Activated T-helper 9 cell treated with anti-CD3 and anti-CD28 coated beads, Interleukin-2, amount 50 U/mL, for 16 hours (primary cell): ENCODE measurements around the gene RNFT2.
"Not testable (repeated sequence)": the region's sequence is repeated elsewhere in the genome, so short reads cannot be mapped to it uniquely, and the experiment has no call there.

Experiments used
- DNase-seq: peaks from one replicate; pipeline ENCODE4 v3.0.0-alpha.2; 2020; ENCODE audit warnings: low read depth

The RNFT2 gene

DNA sequence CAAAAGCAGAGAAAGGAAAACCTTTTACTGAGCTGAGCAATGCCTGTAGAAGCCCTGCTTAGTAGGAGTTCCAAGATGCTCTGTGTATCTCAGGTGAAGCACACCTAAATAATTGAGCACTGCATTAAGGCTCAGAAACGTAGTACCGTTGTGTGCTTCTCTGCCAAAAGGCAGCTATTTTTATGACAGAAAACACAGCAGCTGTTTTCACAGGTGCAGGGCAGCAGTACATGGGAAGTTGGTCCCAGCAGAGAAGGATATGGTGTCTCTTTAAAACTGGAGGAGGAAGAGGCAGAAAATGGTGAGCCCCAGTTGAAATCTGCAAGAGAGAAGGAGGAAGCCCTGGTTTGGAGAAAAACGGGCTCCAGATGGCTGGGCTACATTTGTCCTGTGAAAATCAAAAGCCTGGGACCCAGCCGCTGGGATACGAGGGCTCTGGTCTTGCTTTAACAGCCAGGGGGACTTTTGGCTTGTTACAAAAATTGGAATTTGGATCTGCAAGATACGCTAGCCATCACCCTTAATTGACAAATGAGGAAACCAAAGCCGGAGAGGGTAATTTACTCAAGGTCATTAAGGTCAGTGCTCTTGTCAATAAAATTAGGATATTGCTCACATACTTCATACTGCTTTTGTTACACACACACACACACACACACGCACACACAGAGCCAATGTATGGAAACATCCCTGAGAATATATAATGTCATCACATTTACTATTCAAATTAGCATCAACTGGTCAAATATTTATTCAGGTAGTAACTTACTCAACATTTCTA lies 27.6 kb upstream of the RNFT2 start:
- DNase-seq: no peak

DNA sequence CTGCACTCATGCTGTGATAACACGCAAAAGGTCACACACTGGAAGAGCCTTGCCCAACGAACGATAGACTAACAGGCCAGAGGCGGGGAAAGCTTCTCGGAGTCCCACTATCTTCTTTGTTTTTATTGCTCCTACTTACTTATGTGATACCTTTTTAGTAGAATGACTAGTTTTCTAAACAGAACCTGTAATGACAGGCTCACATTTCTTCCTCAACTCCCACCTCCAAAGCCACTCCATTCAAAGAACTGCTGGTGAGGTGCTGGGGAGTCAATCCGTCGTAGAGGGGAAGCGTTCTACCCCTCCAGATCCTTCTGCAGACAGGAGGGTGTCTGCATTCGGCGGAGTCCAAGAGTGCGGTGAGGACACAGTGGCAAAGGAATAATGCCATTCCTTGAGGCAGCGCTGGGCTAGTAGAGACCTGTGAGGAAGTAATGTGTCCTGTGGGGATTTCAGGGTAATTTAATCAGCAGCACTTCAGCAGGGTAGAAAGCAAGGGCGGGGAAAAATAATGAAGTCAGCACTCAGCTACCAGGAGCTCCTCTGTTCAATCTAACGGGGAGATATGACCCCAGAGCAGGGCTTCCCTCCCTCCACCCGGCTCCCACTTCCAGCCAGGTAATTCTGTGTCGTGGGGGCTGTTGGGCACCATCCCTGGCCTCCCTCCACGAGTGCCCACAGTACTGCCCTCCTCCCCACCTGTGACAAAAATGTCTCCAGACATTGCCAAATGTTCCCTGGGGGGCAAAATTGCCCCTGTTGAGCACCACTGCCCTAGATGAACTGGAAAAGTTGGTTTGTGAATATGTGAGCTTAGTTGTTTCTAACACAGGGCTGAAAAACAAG lies 25.4 kb upstream of the RNFT2 start:
- DNase-seq: no peak

DNA sequence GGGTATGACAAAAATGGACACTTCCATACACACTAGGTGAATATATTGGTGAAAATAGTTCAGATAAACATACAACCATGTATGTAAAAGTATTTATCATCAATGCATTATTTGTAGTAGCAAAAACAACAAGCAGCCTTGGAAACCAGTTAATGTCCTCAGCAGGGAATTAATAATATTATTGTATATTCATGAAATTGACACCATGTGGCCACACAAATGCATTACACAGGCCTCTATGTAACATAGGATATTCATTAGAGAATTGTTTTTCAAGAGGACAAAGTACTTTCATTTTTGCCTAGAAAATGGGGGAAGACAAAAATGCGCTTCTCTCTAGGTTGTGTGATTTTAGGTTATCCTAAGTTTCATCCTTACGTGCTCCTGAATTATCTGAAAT lies 24.6 kb upstream of the RNFT2 start:
- no peak for DNase-seq

DNA sequence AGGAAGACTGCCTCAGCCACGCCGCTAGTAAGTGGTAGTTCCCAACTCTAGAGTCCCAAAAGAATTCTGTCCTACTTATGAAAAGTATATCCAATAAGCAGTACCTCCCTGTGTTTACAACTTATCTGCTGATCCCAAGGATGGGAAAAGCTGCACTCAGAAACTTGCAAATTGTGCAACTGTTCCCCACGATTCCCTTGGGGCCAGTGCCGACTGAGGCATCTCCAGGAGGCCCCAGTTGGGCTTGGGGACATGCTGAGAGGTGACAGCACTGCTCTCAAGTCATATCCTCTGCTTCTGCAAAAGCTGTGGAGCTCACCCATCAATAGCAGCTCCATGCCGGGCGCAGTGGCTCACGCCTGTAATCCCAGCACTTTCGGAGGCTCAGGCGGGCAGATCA lies 23.9 kb upstream of the RNFT2 start:
- DNase-seq: no peak

DNA sequence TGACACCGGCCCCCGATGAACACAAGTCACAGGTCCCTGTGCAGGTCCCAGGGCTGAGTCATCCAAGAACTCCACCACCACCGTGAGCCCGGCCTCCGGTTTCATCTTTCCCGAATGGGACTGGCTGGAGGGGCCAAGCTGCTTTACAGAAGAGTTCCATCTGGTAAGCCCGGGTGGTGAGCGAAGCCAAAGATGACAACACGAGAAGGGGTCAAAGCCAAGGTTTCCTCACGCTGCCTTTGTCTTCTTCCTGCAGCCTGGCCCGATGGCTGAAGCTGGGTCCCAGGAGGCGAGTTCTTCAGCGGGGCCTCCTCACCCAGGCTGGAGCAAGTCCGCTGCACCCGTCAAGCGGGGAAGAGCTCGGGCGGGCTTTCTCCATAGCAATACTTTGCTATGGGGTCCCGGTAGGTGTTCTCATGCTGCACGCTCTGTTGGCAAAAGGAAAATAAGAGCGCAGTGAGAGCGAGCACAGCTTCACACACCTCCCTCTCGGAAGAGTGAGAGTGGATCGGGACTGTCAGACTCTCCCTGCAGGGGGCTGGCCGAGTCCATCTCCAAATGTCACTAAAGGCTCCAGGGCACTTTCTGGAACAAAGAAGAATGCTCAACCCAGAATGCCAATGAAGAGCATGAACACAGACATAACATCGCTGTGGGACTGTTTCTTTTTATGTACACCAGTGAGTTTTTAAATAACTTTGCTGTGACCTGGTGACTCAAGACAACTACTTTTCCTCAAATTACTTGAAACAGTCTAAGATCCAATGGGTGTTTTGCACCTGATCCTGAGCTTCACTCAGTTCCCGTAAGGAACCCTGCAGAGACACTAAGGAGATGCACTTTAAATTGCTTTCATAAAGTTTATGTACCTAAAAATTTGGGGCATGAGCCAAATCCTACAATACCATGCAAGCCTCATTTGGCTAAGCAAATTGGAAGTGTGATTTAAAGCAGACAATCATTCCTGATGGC lies 20.4 kb upstream of the RNFT2 start:
- DNase-seq: no peak

DNA sequence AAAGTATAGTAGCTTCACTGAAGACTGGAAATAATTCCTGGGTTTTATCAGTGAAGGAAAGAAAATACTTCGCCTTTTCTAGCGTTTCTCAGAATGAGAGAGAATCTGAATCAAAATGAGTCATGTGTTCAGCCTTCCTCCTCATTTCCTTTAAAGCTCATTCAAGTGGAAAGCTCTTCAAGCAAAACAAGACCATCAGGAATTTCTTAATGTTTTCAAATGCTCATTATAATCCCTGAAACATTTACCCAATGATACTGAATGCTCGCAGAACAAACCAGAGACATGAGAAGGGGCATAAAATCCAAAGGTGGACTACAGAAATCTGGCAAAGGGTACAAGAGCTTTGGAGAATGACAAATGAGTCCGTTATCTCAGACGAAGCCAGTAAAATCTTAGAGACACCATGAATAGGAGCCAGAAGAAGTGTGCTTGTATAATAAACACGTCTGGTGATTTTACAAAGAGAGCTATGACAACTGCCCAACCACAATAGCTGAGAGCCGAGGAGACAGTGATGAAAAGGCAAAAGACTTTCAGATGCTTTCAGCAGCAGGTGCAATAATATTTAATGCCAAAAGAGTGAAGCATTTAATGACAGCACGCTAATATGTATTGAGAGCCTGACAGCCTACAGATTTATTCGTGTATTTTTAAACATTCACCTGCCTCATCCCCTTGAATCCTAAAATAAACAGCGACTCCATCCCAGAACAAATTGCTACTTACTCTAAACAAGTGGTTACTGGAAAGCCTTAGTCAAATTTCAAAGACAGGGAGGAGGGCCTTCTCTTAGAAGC lies 19.3 kb upstream of the RNFT2 start:
- no peak for DNase-seq

DNA sequence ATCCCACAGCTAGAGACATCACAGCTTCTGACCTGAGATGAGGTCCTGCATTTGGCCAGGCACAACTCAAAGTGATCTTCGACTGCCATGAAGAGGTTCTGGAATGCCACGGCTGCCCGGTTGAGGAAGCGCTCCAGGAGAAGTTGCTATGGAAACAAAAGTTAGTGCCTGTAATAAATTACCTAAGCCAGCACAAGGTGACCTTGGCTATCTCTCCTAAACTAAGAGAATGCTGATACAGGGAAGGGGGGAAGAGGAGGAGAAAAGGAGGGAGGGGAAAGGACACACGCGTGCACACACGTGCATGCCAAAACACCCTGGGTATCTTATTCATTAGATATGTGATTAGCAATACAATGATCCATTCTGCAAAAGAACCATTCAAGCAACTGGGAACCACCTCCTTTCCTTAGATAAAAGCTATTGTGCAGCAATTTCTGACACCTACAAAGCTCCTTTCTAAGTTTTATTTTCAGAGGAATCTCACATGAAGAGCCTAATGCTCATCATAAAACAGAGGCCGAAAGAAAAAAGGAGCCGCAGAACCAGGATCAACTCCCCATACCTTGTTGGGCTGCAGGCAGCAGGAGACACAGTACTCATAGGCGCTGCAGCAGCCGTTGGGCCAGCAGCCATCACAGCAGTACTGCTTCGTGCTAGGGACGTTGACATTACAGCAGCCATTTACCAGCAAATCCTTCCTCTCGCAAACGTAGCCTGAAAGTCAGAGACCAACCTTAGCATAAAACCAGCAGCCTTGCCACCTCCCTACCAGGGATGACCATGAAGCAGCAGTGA lies 18.2 kb upstream of the RNFT2 start:
- no peak for DNase-seq

DNA sequence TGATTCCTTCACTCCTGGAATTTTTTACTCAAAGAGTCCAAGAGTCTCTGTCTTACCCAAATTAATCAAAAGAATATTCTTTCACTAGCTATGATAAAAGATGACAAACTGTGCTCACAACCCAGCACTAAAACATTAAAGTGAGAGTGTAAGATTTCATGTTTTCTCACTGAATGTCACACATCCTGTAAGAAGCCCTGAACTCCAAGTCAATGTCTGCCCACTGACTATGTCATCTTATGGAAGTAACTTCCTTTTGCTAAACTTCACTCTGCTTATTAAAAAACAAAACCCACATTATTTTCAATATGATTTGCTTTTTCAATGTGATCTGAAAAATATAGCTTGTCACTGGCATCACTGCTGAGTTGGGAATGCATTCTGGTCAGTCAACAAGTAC lies 15.9 kb upstream of the RNFT2 start:
- DNase-seq: no peak

DNA sequence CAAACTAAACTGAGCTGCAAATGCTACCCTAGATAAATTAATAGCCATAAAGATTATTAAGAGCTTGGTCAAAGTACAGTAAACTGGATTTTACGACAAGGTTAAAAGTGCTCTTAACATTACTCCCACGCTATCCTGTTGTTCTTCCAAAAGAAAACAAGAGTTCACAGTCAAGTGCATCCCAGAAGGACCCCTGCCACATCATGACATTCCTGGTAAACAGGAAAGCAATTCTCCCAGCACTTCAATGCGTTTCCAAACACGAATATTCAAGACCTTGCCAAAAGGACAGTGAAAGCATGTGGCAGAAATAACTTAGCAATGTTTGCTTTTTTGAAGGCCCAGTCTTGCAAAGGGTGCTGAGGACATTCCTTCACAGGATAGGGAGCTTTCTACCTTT lies 11.4 kb upstream of the RNFT2 start:
- DNase-seq: no peak

DNA sequence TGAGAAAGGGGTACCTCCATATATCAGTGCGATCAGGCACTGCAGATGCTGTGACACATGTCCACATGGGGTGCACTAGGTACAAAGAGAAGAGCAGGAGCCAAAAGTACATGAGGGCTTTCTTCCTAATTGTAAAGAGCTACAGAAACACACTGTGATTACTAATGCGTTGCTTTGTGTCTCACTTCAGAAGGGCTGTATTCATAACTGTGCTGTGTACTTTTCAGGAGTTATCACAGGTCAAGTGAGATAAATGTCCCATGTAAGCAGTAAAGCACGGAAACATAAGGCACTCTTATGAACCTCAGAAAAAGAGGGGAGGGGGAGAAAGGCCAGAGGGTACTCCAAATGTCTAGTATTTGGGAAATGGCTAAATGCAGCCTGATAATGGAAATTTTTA lies 10.9 kb upstream of the RNFT2 start:
- DNase-seq: no peak

DNA sequence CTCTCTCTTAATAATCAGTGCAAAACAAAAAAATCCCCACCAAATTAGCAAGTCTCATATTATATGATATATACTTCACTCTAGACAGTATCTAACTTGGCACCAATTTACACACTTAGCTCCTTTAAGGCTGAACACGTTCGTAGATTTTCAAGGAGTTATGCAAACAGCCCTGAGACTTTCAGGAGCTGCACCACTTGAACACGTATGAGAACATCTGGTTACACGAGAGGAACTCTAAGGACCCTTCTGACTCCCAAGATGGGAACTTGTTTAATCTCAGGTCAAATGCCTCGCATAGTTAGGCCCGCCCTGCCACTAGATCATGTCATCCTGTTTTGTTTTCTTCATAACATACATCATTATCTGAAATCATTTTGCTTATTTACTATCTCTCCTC lies 10.2 kb upstream of the RNFT2 start:
- DNase-seq: no peak

DNA sequence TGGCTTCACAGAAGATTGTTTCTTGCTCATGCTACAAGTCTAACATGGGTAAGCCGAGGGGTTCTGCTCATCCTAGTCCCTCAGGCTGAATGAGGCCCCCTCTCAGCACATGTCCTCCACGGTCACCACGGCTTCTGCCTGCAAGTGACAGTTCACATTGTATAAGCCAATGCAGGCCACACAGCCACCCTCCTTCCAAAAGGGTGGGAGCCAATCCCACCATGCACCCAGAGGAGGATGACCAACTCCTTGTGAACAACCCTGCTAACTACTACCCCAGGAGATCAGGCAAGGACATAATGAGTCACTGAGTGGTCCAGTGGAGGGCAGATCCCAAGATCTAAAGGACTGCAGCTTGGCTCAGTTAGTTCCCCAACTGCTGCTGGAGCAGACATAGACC lies 6.3 kb upstream of the RNFT2 start:
- no peak for DNase-seq

DNA sequence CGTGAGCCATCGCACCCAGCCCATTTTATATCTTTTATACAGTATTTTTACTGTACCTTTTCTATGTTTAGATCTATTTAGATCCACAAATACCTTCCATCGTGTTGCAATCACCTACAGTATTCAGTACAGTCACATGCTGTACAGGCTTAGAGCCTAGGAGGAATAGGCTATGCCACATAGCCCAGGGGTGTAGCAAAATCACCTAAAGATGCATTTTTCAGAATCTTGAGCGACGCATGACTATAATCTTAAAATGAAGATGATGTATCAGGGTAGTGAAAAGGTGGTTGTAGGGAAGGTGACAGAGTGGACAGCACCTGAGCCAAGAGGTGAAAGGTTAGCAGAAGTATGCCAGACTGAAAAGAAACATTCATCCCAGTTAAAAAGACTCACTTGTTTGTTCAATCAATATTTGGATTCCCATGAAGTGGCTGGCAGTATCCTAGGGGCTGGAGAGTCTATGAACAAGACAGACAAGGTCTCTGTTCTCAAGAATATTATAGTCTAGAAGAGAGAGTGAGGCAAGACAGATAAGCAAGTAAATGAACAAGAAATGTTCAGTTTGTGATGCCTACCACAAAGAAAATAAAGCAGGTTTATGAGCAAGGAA lies 3.9 kb upstream of the RNFT2 start:
- no peak for DNase-seq

DNA sequence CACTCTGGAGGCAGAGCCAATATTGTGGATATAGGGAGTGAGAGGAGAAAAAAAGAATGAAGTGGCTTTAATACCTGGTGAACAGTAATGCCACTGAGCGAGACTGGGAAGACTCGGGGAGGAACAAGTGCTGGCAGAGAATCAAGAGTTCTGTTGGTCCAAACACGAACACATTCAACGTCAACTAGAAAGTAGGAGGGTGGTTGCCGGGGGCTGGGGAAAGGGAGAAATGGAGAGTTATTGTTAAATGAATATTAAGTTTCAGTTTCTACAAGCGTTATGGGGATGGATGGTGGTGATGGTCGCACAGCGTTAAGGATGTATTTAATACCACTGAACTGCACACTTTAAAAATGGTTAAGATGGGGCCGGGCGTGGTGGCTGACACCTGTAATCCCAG lies 3.0 kb upstream of the RNFT2 start:
- no peak for DNase-seq

DNA sequence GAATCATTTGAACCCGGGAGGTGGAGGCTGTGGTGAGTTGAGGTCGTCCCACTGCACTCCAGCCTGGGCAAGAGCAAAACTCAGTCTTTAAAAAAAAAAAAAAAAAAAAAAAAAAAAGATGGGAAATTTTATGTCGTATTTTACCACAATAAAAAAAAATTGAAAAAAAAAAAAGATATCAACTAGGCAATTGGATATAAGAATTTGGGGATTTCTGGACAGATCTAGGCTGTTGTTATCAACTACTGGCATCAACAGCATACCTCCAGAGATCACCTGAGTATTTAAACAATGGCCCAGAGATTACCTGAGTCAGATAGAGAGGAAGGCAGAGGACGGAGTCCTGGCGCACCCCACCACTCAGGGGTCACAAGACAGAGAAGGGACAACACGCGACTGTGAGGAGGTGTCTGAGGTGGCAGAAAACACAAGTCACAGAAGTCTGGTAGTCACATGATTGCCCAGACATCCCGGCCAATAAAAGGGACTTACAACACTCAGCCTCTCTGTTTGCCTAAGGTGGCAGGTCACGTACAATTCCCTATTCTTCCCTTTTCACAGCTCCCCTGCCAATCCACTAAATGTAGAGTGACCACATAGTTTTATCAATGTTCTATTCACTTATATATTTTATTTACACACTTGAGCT lies 2.0 kb upstream of the RNFT2 start:
- no peak for DNase-seq

DNA sequence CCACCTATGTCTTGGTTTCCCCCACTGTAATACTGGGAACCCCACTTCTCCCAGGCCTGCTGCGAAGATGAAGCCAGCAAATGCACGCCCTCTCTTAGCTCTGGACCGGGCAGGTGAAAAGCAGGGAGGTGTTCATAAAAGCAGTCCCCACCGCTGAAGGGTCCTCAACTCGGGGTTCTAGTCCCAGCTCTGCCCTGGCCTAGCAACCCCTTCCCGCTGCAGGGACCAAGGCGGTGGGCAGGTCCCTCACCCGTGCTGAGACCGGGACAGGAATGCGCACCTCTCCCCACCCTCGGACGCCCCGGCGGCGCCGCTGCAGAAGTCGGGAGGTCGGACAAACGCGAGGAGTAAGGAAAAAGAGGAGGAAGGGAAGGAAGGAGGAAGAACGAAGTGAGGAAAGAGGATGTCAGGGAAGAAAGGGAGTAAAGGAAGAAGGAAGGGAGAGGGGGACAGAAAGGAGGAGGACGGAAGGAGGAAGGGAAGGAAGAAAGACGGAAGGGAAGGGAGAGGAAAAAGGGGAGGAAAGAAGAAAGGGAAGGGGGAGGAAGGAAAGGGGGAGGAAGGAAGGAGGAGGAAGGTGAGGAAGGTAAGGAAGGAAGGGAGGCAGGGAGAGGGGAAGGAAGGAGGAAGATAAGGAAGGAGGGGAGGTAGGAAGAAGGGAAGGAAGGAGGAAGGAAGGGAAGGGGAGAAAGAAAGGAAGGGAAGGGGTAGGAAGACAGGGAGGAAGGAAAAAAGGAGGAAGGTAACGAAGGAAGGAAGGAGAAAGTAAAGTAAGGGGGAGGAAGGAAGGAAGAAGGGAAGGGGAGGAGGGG lies 947 bp upstream of the RNFT2 start:
- no peak for DNase-seq

DNA sequence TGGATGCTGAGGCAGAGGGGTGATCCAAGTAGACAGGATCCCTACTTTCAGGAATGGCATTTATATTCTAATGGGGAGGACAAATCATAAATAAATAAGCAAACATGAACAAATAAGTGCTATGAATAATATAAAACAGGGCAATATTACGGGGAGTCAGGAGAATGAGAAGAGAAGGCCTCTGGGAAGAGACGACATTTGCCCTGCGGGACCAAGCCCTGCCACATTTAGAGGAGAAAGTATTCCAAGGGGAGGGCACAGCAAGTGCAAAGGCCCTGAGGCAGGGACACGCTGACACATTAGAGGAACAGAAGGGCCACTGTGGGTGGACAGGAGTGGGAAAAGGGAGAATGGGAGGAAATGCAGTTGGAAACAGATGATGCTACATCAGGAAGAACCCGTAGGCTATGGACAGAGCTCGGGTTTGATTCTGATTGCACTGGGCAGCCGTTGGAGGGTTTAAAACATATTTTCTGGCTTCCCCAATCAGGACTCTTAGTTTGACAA lies 1.3 kb downstream of the RNFT2 start:
- no peak for DNase-seq

DNA sequence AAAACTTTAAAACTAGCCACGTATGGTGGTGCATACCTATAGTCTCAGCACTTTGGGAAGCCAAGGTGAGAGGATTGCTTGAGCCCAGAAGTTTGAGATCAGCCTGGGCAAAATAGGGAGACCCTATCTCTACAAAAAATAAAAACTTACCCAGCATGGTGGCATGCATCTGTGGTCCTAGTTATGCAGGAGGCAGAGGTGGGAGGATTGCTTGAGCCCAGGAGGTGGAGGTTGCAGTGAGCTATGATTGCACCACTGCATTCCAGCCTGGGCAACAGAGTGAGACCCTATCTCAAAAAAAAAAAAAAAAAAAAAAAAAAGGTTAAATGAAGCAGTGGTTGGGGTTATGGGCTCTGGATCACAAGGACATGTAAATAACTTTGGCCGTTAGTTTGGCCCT lies 4.7 kb downstream of the RNFT2 start:
- DNase-seq: not testable (repeated sequence)

DNA sequence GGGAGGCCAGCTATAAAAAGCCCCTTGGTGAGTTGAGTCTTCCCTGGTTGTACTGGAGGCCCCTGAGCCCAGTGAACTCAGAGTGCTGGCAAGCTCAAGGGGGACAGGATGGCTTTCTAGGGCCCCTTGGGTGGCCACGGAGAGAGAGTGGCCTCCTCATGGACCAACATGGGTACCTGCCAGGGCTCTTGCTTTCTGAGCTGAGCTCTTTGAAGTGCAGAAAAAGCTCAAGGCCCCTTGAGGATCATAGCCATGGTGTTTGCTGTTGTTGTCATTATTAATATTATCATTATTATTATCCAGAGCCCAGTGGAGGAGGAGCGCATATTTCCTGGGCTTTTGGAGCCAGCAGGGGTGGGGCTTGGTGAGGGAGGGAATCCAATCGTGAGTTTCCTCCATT lies 6.7 kb downstream of the RNFT2 start:
- DNase-seq: no peak
